ENCODE data around the gene ATXN1.

GRCh38 chr6:16582446-16583143 lies 178.7 kb downstream of the ATXN1 start:
- TF ChIP-seq GATA3 (IDR thresholded peaks at IDR 0.05; ENCODE audit: low read depth, low read length) (no peak), GATA2 (IDR thresholded peaks at IDR 0.05; ENCODE audit: low read depth, low read length) (no peak)
